GM21367 (cell line): ENCODE results near the gene FGA.

Experiments
- ATAC-seq: cut with Tn5 transposase; IDR thresholded peaks from one replicate; pipeline ENCODE4 v1.9.1; 2021; ENCODE audit not compliant: unreplicated experiment

The FGA gene

DNA sequence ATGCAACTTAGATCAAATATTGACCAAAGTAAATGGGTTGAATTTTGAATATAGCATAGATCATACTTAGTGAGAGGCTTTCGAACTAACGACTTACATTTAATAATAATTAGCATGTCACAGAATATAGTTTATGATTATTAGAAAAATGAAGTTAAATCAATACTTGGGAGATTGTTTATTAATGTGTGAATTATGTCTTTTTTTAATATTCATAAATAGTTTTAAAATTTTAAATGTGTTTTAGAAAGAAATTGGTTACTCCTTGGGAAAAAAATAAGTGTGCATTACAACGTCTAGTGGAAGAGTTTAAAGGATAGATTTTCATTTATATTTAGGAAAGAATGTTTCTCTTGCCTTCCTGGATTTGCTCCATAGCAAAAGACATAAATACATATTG lies 7.3 kb downstream of the FGA start:
- no peak for ATAC-seq

DNA sequence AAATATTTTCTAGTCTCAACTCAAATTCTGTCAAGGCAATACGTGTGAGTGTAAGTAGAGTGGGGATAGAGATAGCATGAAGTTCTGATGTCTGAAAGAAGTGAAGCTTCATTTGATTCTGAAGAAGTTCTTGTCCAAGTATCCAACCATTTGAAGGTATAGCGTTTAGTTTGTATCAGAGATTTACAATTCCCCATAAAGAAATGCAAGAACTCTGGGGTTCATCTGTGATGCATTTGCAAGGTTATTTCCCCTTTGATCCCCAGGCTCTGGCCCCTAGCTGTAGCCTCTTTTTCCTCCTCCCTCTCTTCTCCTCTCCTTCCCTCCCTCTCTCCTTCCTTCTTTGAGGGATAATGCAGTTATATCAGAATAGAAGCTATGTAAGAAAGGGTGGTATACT lies 7.8 kb downstream of the FGA start:
- no peak for ATAC-seq

DNA sequence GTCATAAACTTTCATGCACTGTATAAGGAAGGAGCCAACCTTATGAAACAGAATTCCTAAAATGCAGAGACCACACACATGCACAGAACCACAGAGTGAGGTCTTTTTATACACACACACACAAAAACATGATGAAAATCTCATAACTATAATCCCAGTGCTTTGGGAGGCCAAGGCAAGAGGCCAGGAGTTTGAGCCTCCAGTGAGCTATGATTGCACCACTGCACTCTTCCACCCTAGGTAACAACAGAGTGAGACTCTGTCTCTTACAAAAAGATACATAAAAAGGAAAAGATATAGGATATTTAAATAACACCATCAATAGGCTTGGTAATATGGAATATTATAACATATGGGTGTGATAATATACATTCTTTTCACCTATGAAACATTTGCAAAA lies 10.6 kb downstream of the FGA start:
- no peak for ATAC-seq

DNA sequence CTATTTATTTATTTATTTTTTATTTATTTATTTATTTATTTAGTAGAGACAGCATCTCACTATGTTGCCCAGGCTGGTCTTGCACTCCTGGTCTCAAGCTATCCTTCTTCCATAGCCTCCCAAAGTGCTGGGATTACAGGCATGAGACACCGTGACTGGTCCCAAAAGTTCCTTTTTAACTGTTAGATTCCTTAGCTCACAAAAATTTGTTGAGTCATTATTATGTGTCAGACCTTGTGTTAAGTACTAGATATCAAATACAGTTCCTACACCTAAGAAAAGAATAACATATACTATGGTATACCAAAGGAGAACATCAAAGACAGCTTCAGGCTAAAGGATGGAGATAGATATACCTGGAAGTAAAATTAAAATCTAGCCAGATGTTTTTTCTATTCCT lies 11.6 kb downstream of the FGA start:
- ATAC-seq = no peak

DNA sequence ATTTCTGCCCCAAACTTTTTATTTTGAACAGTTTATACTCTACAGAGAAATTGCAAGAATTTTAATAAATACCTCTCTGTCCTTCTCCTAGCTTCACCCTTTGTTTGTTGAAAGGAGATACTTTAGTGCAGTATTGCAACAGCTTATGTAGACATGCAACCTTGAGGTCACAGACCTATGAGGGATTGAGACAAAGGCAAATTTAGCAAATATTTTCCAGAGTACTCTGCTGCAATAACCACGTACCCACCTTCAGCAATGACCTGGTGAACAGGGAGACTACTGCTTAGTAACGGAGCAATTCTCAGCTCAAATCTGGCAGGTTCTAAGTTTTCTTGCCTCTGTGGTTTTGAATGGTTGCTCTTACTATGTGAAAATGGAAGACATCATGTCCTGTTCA lies 13.2 kb downstream of the FGA start:
- no peak for ATAC-seq

DNA sequence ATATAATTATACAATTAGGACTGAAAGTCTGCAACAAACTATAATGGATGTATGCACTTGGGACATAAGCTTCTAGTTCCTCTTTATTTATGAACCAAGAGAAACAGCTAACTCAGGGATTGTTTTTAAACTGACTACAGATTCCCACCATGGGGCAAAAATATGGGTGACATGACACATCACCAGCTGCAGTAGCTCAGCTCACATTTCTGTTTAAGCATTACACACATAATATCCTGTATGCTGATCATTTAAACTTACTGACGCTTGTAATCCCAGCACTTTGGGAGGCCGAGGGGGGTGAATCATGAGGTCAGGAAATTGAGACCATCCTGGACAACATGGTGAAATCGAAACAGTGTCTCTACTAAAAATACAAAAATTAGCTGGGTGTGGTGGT lies 16.2 kb downstream of the FGA start:
- ATAC-seq = no peak

DNA sequence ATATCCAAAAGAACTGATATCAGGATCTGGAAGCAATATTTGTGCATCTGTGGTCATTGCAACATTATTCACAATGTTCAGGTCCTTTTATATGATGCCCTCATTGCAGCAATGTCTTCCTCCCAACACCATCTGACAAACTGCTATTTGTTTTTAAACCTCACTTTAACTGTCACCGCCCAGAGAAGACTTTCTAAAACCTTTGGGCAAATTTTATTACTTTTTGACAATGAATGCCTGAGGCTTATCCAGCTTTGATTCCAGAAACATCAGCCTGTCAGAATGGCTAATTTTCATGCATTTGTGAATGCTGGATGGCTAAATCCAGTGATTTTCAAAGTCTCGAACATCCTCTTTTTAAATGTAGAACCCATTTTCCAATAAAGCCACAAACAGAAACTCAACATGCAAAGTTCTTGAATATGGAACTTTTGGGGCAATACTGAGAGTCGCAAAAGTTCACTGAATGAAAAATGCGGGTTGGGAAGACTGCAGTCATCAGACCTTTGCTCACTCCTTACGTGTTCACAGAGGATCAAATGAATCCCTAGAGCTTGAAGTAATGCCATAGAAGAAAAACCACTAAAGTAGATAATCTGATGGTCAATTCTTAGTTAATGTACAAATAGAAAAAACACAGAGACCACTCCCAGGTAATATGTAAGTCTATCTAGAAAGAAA lies 17.2 kb downstream of the FGA start:
- ATAC-seq = no peak

DNA sequence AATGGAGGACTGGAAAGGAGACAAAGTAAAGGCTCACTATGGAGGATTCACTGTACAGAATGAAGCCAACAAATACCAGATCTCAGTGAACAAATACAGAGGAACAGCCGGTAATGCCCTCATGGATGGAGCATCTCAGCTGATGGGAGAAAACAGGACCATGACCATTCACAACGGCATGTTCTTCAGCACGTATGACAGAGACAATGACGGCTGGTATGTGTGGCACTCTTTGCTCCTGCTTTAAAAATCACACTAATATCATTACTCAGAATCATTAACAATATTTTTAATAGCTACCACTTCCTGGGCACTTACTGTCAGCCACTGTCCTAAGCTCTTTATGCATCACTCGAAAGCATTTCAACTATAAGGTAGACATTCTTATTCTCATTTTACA lies 21.0 kb downstream of the FGA start:
- no peak for ATAC-seq

DNA sequence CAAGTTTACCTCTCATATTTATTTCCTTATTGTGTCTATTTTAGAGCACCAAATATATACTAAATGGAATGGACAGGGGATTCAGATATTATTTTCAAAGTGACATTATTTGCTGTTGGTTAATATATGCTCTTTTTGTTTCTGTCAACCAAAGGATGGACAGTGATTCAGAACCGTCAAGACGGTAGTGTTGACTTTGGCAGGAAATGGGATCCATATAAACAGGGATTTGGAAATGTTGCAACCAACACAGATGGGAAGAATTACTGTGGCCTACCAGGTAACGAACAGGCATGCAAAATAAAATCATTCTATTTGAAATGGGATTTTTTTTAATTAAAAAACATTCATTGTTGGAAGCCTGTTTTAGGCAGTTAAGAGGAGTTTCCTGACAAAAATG lies 21.5 kb downstream of the FGA start:
- ATAC-seq = no peak

DNA sequence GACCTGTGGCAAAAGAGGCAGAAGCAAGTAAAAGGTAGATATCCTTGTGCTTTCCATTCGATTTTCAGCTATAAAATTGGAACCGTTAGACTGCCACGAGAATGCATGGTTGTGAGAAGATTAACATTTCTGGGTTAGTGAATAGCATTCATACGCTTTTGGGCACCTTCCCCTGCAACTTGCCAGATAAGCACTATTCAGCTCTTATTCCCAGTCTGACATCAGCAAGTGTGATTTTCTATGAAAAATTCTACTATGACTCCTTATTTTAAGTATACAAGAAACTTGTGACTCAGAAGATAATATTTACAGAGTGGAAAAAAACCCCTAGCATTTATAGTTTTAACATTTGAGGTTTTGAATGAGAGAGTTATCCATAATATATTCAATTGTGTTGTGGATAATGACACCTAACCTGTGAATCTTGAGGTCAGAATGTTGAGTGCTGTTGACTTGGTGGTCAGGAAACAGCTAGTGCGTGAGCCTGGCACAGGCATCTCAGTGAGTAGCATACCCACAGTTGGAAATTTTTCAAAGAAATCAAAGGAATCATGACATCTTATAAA lies 23.8 kb downstream of the FGA start:
- ATAC-seq = no peak

DNA sequence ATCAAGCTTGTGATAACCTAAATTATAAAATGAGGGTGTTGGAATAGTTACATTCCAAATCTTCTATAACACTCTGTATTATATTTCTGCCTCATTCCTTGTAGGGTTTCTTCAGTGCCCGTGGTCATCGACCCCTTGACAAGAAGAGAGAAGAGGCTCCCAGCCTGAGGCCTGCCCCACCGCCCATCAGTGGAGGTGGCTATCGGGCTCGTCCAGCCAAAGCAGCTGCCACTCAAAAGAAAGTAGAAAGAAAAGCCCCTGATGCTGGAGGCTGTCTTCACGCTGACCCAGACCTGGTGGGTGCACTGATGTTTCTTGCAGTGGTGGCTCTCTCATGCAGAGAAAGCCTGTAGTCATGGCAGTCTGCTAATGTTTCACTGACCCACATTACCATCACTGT lies 24.8 kb downstream of the FGA start:
- no peak for ATAC-seq

DNA sequence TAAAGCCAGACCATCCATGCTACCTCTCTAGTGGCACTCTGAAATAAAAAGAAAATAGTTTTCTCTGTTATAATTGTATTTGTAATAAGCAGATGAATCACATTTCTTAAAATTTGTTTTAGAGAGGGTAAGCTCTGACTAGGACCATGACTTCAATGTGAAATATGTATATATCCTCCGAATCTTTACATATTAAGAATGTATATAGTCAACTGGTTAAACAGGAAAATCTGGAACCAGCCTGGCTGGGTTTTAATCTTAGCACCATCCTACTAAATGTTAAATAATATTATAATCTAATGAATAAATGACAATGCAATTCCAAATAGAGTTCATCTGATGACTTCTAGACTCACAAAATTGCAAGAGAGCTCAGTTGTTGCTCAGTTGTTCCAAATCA lies 26.2 kb downstream of the FGA start:
- no peak for ATAC-seq

DNA sequence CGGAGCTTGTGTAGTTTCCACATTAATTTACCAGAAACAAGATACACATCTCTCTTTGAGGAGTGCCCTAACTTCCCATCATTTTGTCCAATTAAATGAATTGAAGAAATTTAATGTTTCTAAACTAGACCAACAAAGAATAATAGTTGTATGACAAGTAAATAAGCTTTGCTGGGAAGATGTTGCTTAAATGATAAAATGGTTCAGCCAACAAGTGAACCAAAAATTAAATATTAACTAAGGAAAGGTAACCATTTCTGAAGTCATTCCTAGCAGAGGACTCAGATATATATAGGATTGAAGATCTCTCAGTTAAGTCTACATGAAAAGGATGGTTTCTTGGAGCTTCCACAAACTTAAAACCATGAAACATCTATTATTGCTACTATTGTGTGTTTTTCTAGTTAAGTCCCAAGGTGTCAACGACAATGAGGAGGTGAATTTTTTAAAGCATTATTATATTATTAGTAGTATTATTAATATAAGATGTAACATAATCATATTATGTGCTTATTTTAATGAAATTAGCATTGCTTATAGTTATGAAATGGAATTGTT lies 27.8 kb downstream of the FGA start, which contains the start of gene FGB:
Gene FGB (plus strand): TSS at position 315 of the 558 bp plus-strand sequence. CDS start 8 bp downstream, at position 323.
- no peak for ATAC-seq

DNA sequence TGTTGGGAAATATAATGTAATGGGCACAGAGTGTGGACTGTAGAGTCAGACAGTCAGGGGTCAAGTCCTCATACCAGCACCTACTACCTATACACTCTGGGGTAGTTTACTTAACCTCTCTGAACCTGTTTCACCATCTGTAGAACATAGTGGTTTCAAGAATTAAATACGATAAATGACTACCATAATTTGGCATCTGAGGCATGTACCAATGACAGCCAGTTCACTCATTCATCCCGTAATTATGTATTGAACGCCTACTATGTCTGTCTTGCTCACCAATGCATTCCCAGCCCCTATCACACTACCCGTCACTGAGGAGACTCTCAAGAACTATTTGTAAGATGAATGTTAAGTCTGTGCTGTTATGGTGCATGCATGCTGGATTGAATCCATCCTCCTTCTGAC lies 29.7 kb downstream of the FGA start:
- ATAC-seq = no peak

DNA sequence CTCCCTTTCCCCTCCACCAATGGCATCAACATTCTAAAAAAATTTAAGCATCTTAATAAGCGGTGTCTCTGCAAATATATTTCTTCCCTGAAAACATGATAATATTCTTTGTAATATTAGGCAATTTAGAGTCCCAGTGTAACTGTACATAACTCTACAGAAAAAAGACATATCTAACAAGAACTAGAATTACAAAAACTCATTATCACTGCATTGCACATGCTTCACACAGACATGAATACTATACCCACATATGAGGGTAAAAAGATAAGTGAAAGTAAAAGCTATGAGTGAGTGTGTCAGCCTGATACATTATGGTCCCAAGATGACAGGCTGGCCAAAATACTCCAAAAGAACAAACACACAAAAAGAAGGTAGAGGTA lies 30.1 kb downstream of the FGA start:
- no peak for ATAC-seq

DNA sequence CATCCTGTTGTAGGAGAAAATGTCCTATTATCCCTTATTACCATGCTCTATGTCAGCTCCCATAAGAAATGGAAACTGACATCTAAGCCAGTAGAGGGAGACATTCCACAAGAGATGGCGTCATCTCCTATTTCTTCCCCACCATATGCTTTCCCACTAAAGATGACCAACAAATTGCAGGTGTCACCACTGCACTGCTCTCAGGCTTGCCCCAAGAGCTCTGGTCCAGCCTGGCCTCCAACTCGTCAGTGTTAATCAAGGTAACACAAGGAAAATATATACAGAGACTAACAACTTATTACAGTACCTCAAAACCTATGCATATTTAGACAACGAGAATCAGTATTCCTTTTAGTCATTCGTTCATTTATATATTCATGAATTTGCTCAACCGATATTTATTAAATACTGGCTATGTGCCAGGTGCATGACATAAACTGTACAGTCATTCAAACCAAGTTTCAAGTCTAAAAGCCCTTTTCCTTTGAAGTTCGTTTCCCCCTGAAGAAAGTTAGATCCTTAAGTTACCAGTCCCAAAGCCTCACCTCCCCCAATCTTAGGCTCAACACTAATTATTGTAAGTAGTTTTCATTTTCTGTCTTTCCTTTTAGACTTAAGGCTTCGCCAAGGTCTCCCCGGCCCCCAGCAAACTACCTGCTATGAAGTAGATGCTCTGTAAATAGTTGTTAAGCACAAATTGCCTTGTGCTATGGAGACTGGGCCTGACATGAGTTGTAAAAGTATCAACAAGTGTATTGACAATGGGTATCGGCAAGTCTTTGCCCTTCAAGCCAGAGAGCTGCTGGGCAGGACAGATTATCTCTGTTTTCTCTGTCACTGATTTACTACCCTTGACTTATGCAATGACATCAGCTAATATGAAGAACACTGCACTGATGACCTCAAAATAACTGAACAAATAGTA lies 30.8 kb downstream of the FGA start:
- peak; percentile 90 for ATAC-seq

DNA sequence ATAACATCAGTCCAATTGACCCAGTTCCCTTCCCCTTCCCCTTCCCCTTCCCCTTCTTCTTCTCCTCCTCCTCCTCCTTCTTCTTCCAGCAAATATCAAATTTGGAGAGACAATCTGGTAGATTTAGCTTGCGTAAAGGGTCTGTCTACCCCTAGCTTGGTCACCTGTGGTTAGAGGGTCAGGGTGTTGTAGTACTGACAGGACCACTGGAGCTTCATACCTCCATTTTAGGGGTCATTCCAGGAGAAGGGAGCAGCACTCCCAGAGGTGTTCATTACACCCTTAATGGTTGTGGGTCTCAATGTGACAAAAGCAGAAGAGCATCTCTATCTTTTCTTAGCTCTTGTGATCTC lies 31.4 kb downstream of the FGA start:
- peak; percentile 16 for ATAC-seq

DNA sequence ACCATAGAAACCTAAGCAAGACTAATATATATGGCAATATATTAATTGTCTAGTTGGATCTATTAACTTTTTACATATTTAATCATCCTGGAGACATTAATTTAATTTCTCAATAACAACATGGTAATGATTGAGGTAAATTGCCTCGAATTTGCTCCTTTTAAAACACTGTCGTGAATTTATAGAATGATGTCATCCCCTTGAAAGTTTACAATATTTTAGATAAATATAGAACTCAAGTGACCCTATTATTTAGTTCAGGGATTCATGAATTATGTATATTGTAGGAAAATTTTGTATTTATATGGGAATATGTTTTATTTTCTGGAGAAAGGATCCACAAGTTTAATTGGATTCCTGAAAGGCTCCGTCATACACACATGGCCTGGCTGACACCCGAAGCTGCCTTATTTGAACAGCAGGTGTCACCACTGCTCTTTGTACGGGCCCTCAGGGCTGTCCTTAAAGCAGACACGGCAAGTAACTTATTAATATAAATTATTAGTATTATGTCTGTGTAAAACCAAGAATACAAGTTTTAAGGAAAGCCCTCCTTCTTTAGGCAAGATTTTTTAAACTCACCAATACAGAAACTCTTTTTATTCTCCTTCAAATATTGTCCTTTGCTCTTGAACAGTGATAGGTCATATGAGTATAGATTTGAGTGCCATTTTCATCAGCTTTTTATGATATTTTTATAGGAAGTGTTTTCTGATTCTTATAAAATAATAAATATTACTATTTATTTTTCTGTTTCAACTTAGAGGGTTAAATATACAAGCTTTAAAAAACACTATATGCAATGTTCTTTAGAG lies 38.5 kb downstream of the FGA start:
- ATAC-seq = peak; percentile 47

DNA sequence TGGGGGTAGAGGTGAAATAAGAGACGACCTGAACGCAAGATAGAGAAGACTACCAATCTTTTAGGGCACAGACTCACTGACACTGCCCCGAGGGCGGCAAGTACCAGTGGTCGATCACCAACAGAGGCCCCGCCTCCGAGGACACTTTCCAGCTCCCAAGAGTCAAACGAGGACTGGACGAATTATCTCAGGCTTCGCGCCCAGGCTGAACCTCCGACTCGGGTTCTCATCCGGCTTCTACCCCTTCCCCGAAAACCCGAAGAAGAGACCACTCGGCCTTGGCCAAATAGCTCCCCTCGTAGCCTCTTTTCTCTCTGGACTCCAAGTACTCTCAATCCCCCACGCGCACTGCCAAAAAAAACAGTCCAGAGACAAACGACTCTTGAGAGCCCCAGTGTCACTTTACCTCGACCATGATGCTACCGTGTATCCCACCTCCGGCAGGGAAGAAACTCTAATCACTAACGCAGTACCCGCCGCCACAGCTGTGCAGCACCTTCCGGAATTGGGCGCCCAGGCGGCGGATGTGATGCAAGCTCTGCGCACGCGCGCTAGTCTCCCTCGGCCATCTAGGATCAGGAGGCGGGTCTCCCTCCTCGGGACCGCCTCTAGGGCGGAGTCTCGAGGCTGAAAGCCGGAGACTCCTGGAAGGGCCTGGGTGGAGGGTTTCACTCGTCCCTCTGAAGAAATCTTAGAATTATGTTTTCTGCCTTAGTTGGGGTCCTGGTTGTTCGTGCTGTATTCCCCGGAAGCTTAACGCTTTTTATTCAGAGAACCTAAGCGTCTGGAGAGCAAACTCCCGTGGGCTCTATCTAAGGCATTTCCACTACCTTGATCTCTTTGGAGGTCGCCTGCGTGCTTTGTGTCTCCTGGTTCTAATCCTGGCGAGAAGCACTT lies 40.4 kb downstream of the FGA start, which contains the start of gene PLRG1:
Gene PLRG1 (minus strand): TSS at position 507 of the 897 bp plus-strand sequence. CDS start 92 bp downstream, at position 415.
- ATAC-seq = peak; percentile 96

DNA sequence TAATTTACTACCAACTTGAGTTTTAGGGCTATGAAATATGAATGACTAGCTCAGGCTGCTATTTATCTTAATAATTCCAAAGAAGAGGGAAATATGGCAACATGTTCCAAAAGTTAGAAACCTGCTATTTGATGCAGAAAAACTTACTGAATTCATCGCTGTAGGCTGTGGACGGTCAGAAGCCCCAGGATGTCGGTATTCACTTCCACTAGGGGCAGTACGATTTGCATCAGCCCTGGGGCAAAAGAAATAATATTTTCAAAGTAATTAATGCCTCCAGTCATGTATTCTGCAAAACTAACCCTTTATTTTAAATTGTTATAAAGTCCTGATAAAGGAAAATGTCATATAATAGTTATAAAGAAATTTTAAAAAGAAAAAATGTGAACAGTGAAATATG lies 44.9 kb downstream of the FGA start:
- no peak for ATAC-seq
